Stimulated activated CD8-positive, alpha-beta memory T cell treated with anti-CD3 and anti-CD28 coated beads, Interleukin-12 subunit alpha, Interleukin-12 subunit beta, amount 100 ng/mL, for 1 hour (primary cell): ENCODE data around the gene P2RX3.
"Not testable (repeated sequence)": the region's sequence is repeated elsewhere in the genome, so short reads cannot be mapped to it uniquely, and the experiment has no call there.

Experiments used
- DNase-seq: peaks from one replicate; pipeline ENCODE4 v3.0.0-alpha.2; 2020; ENCODE audit warnings: low read depth

P2RX3 gene

GRCh38 chr11:57349491-57350274, 11.5 kb downstream of the P2RX3 start:
- peak; percentile 42 for DNase-seq

GRCh38 chr11:57353036-57353435, 14.9 kb downstream of the P2RX3 start:
- DNase-seq, result no peak

GRCh38 chr11:57353446-57353845, 15.3 kb downstream of the P2RX3 start:
- DNase-seq, result no peak

GRCh38 chr11:57353852-57354251, 15.7 kb downstream of the P2RX3 start:
- DNase-seq, result no peak

- no peak for DNase-seq
Measured at GRCh38 chr11:57354699-57355098, 16.5 kb downstream of the P2RX3 start.

GRCh38 chr11:57356268-57356667, 18.1 kb downstream of the P2RX3 start:
- DNase-seq, result no peak

GRCh38 chr11:57357310-57357709, 19.2 kb downstream of the P2RX3 start:
- no peak for DNase-seq

GRCh38 chr11:57357856-57358255, 19.7 kb downstream of the P2RX3 start:
- no peak for DNase-seq

- no peak for DNase-seq
Measured at GRCh38 chr11:57358543-57358961, 20.4 kb downstream of the P2RX3 start.

- DNase-seq, result no peak
Measured at GRCh38 chr11:57358991-57359390, 20.8 kb downstream of the P2RX3 start.

- no peak for DNase-seq
Measured at GRCh38 chr11:57359396-57359795, 21.2 kb downstream of the P2RX3 start.

GRCh38 chr11:57359896-57360690, 21.9 kb downstream of the P2RX3 start:
- DNase-seq, result no peak

GRCh38 chr11:57360991-57361390, 22.8 kb downstream of the P2RX3 start:
- no peak for DNase-seq

- DNase-seq, result not testable (repeated sequence)
Measured at GRCh38 chr11:57361420-57361819, 23.3 kb downstream of the P2RX3 start.

GRCh38 chr11:57361926-57362325, 23.8 kb downstream of the P2RX3 start:
- no peak for DNase-seq

- no peak for DNase-seq
Measured at GRCh38 chr11:57363131-57364080, 25.3 kb downstream of the P2RX3 start.

- no peak for DNase-seq
Measured at GRCh38 chr11:57364851-57365660, 26.9 kb downstream of the P2RX3 start.

- DNase-seq, result no peak
Measured at GRCh38 chr11:57368106-57368844, 30.1 kb downstream of the P2RX3 start.

GRCh38 chr11:57368845-57369232, 30.7 kb downstream of the P2RX3 start:
- DNase-seq, result no peak

- DNase-seq, result no peak
Measured at GRCh38 chr11:57370251-57370650, 32.1 kb downstream of the P2RX3 start.

- no peak for DNase-seq
Measured at GRCh38 chr11:57370941-57371340, 32.8 kb downstream of the P2RX3 start.
